Endothelial cell of umbilical vein (primary cell): Measurements from ENCODE around the gene CCR5.
A peak's percentile ranks its signal among the peaks of the same experiment; 100 is the strongest.

Experiments used
- CTCF ChIP-seq, 2 donors: IDR thresholded peaks; 1 replicate in 1 of 2; 2 replicates in 1 of 2; pipeline ENCODE4 v1.5.1; 2011; ENCODE audit warnings: low read length in 2 of 2, mild to moderate bottlenecking in 2 of 2, moderate library complexity in 2 of 2, control low read depth in 1 of 2, inconsistent platforms in 1 of 2, low read depth in 1 of 2; ENCODE audit not compliant: insufficient read depth in 1 of 2; ENCODE audit errors: extremely low read depth in 1 of 2
- EZH2 ChIP-seq: IDR thresholded peaks from 2 replicates; pipeline ENCODE4 v1.6.1; 2012; ENCODE audit warnings: borderline replicate concordance, low read depth, mild to moderate bottlenecking, moderate library complexity, low read length, inconsistent platforms; ENCODE audit not compliant: severe bottlenecking
- GATA2 ChIP-seq: IDR thresholded peaks from 2 replicates; pipeline ENCODE4 v1.7.0; 2011; ENCODE audit warnings: low read depth, mild to moderate bottlenecking, moderate library complexity, mixed read lengths, low read length; ENCODE audit not compliant: insufficient read length, insufficient read depth
- JUN ChIP-seq: IDR thresholded peaks from 2 replicates; pipeline ENCODE4 v1.6.1; 2011; ENCODE audit warnings: borderline replicate concordance, low read depth; ENCODE audit not compliant: insufficient read length, insufficient read depth
- MAX ChIP-seq: IDR thresholded peaks from 2 replicates; pipeline ENCODE4 v1.6.1; 2011; ENCODE audit not compliant: insufficient read depth, insufficient read length
- MYC ChIP-seq: IDR thresholded peaks from one replicate; pipeline ENCODE4 v1.6.1; 2011; ENCODE audit warnings: mild to moderate bottlenecking, low read depth, low read length
- POLR2A ChIP-seq: IDR thresholded peaks from 2 replicates; pipeline ENCODE4 v1.6.1; 2012; ENCODE audit warnings: low read depth, mild to moderate bottlenecking, control low read depth, low read length
- POLR2AphosphoS5 ChIP-seq: IDR thresholded peaks from 2 replicates; pipeline ENCODE4 v1.6.1; 2012; ENCODE audit warnings: low read depth, mild to moderate bottlenecking, control low read depth, low read length, moderate library complexity; ENCODE audit not compliant: insufficient read depth

DNA sequence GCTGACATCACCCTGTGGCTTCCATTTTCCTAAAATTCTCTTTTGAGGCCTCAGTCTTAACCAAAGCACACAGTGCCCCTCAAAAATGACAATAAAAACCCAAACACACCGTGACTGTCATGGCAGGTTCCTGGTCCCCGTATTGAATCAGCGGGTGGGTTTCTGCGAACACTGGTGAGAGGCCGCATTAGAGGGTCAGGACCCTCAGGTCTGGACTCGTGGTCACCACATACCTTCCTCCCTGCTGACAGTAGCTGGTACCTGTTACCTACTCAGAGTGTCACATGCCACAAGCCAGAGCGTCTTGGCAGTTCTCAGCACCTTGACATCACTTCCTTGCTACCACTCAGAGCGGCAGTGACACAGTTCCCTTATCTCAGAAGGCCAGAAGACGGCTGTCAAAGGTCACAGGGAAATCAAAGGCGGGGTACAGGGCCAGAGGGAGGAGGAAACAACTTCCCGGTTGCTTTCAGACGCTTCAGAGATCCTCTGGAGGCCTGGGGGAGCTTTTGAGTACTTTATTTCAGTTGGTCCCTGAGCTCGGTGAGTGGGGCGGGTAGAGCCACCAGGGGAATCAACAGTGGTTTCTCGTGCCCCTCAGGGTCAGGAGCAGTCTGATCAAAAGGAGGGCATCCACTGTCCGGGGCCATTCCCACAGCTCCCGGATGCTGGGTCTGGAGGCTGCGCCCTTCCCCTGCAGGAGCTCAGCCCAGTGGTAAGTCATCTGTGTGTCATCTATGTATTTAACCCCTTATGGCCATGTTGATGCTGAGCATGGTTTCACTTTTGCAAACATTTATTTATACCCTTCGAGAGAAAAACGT is 36.3 kb downstream of the CCR5 start, which contains the start of the genes CCR5AS and CCRL2:
- TF ChIP-seq CTCF (IDR thresholded peaks at IDR 0.05; ENCODE audit: extremely low read depth in 1 of 2, insufficient read depth in 1 of 2, low read depth in 1 of 2, low read length in 2 of 2) (no peak), POLR2AphosphoS5 (peak; percentile 38), MAX (peak; percentile 49), POLR2A (peak; percentile 35), EZH2 (no peak), GATA2 (peak; percentile 87), JUN (peak; percentile 18), MYC (no peak)
